WERI-Rb-1 (cell line): ENCODE measurements around the gene PRXL2A.

ENCODE experiments used
- DNase-seq: peaks from one replicate; pipeline ENCODE4 v3.0.0-alpha.2; 2020
- H3K27ac ChIP-seq: fragments of 250-450 bp; sonication (Bioruptor Pico); 2 replicates; pipeline ENCODE4 v1.5.1; 2020; ENCODE audit warnings: mild to moderate bottlenecking, moderate library complexity
- H3K27me3 ChIP-seq: fragments of 250-450 bp; sonication (Bioruptor Pico); 2 replicates; pipeline ENCODE4 v1.5.1; 2021; ENCODE audit warnings: mild to moderate bottlenecking, low read depth, moderate library complexity; ENCODE audit not compliant: insufficient read depth, severe bottlenecking
- H3K36me3 ChIP-seq: fragments of 250-450 bp; sonication (Bioruptor Pico); 2 replicates; pipeline ENCODE4 v1.5.1; 2020; ENCODE audit warnings: mild to moderate bottlenecking, moderate library complexity
- H3K4me3 ChIP-seq: 2 replicates; pipeline ENCODE4 v1.5.1; 2011; ENCODE audit warnings: low read depth, mild to moderate bottlenecking, control low read depth, low read length
- H3K9me3 ChIP-seq: fragments of 250-450 bp; sonication (Bioruptor Pico); 2 replicates; pipeline ENCODE4 v1.5.1; 2021; ENCODE audit warnings: mild to moderate bottlenecking, moderate library complexity; ENCODE audit not compliant: severe bottlenecking
- CTCF ChIP-seq: IDR thresholded peaks from 2 replicates; pipeline ENCODE4 v1.5.1; 2011; ENCODE audit warnings: low read depth, mild to moderate bottlenecking, control low read depth, inconsistent platforms, low read length

PRXL2A gene

GRCh38 chr10:80448209-80448942 lies 40.0 kb downstream of the PRXL2A start:
- DNase-seq, result no peak
- TF ChIP-seq CTCF, result no peak
- Histone ChIP-seq H3K27me3 (no peaks in the 10 kb centered on the region), H3K9me3 (peaks cover 5% of the 10 kb centered on the region), H3K36me3 (no peaks in the 10 kb centered on the region), H3K27ac (no peak overlapping the region), H3K4me3 (no peak overlapping the region)

- Histone ChIP-seq H3K4me3 (no peak overlapping the region), H3K27me3 (no peaks in the 10 kb centered on the region), H3K36me3 (peaks cover 3% of the 10 kb centered on the region; the same call in 1 of the 2 replicates), H3K9me3 (peaks cover 5% of the 10 kb centered on the region), H3K27ac (no peak overlapping the region)
- TF ChIP-seq CTCF, result no peak
- DNase-seq, result no peak
Observed at GRCh38 chr10:80449520-80449919, 41.2 kb downstream of the PRXL2A start.

GRCh38 chr10:80451132-80451531 lies 42.8 kb downstream of the PRXL2A start:
- Histone ChIP-seq H3K27ac (no peak overlapping the region), H3K36me3 (peaks cover 3% of the 10 kb centered on the region; the same call in 1 of the 2 replicates), H3K4me3 (no peak overlapping the region), H3K9me3 (peaks cover 5% of the 10 kb centered on the region), H3K27me3 (no peaks in the 10 kb centered on the region)
- TF ChIP-seq CTCF, result no peak
- no peak for DNase-seq

- Histone ChIP-seq H3K4me3 (no peak overlapping the region), H3K27me3 (no peaks in the 10 kb centered on the region), H3K9me3 (peaks cover 5% of the 10 kb centered on the region), H3K27ac (no peak overlapping the region), H3K36me3 (peaks cover 5% of the 10 kb centered on the region; the same call in 1 of the 2 replicates)
- no peak for DNase-seq
- TF ChIP-seq CTCF, result no peak
Observed at GRCh38 chr10:80452069-80452468, 43.7 kb downstream of the PRXL2A start.

- TF ChIP-seq CTCF, result no peak
- peaks cover 5% of the 10 kb centered on the region for H3K9me3 ChIP-seq
- H3K4me3 ChIP-seq, result no peak overlapping the region
- no peak overlapping the region for H3K27ac ChIP-seq
- no peak for DNase-seq
- peaks cover 9% of the 10 kb centered on the region for H3K36me3 ChIP-seq
- no peaks in the 10 kb centered on the region for H3K27me3 ChIP-seq
Observed at GRCh38 chr10:80452640-80453039, 44.3 kb downstream of the PRXL2A start.
